Esophagus squamous epithelium (tissue), 4 donors: ENCODE measurements around the gene FAM120AOS.

Source experiments
- CTCF ChIP-seq, 6 experiments: fragments of 450-650 bp in 4 of 6; fragments of 200-600 bp in 2 of 6; sonication (generic) in 2 of 6; IDR thresholded peaks; one replicate each; pipeline ENCODE4 v1.5.1; 2016 to 2019; ENCODE audit warnings: antibody characterized with exemption in 6 of 6, mild to moderate bottlenecking in 4 of 6, moderate library complexity in 4 of 6
- POLR2A ChIP-seq, 4 donors: fragments of 450-650 bp; IDR thresholded peaks; one replicate each; pipeline ENCODE4 v1.6.1; 2017; ENCODE audit warnings: antibody characterized with exemption in 4 of 4, mild to moderate bottlenecking in 4 of 4, moderate library complexity in 3 of 4

GRCh38 chr9:93491593-93492232, 38.3 kb upstream of the FAM120AOS start:
- no peak for TF ChIP-seq CTCF (IDR thresholded peaks at IDR 0.05)
- TF ChIP-seq POLR2A (IDR thresholded peaks at IDR 0.05), result no peak
